ENCODE measurements around the gene TTPAL.

DNA sequence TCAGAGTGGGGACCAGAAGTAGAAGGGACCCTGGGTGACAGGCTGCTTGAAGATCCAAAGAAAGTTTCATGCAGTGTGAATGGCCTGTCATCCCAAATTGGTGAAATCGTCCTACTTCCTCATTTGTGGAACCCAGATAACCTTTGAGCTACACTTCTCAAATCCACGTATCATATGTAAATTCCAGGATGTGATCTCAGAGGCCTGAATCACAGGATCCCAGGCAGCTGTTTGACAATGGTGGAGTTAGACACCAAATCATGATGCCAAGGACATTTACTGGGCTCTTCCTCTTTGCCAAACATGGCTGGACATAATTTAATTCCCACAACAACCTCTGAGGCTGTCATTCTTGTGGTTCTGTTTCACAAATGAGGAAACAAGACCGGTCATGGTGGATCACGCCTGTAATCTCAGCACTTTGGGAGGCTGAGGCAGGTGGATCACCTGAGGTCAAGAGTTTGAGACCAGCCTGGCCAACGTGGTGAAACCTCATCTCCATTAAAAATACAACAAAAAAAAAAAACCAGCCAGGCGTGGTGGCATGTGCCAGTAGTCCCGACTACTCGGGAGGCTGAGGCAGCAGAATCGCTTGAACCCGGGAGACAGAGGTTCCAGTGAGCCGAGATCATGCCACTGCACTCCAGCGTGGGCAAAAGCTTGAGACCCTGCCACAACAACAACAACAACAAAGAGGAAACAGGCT, 39.9 kb upstream of the TTPAL start:
- TF ChIP-seq, protein P1, sequence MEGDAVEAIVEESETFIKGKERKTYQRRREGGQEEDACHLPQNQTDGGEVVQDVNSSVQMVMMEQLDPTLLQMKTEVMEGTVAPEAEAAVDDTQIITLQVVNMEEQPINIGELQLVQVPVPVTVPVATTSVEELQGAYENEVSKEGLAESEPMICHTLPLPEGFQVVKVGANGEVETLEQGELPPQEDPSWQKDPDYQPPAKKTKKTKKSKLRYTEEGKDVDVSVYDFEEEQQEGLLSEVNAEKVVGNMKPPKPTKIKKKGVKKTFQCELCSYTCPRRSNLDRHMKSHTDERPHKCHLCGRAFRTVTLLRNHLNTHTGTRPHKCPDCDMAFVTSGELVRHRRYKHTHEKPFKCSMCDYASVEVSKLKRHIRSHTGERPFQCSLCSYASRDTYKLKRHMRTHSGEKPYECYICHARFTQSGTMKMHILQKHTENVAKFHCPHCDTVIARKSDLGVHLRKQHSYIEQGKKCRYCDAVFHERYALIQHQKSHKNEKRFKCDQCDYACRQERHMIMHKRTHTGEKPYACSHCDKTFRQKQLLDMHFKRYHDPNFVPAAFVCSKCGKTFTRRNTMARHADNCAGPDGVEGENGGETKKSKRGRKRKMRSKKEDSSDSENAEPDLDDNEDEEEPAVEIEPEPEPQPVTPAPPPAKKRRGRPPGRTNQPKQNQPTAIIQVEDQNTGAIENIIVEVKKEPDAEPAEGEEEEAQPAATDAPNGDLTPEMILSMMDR (IDR thresholded peaks at IDR 0.05) = no peak
- no peak for TF ChIP-seq POLR2A (IDR thresholded peaks at IDR 0.05)
